H1 (cell line): ENCODE results near the gene EXD3. TPM values are rescaled to one million over a fixed set of nuclear protein-coding genes. Genes with fewer than 3 reads are reported as not detected.

Experiments
- CTCF ChIA-PET: fragments of 300-600 bp; sonication (Branson Sonifier 250); formaldehyde crosslinking; loops from one replicate; lab custom pipeline; 2021; ENCODE audit not compliant: partially characterized antibody; lab: Charles Lee
- POLR2A ChIA-PET: fragments of 300-600 bp; sonication (Branson Sonifier 250); formaldehyde crosslinking; loops from one replicate; lab custom pipeline; 2021; ENCODE audit warnings: inconsistent platforms; ENCODE audit not compliant: partially characterized antibody; lab: Charles Lee
- DNase-seq, 2 experiments: peaks; one replicate each; pipeline versions ENCODE4 v3.0.0 to v3.0.0-alpha.2; 2010 to 2022; ENCODE audit warnings: low spot score in 2 of 2, low read depth in 1 of 2, mixed read lengths in 1 of 2
- FAIRE-seq: peaks from 2 replicates; lab custom pipeline; 2011; peaks lifted over from hg19 to GRCh38; lab: Jason Lieb, UNC
- H2AFZ ChIP-seq: 2 replicates; pipeline ENCODE4 v1.8.1; 2012; ENCODE audit warnings: low read length, inconsistent platforms
- H2AK5ac ChIP-seq: 2 replicates; pipeline ENCODE4 v1.6.1; 2013; ENCODE audit warnings: low read depth, low read length
- H2BK120ac ChIP-seq: replicated peaks from 2 replicates; pipeline ENCODE3; 2013; ENCODE audit warnings: low read depth, low read length, inconsistent platforms
- H2BK12ac ChIP-seq: 2 replicates; pipeline ENCODE4 v1.6.1; 2013; ENCODE audit warnings: low read depth, low read length
- H2BK15ac ChIP-seq: 2 replicates; pipeline ENCODE4 v1.6.1; 2013; ENCODE audit warnings: low read length
- H2BK20ac ChIP-seq: 2 replicates; pipeline ENCODE4 v1.6.1; 2013; ENCODE audit warnings: low read length
- H2BK5ac ChIP-seq: 2 replicates; pipeline ENCODE4 v1.6.1; 2013; ENCODE audit warnings: low read depth, low read length
- H3K14ac ChIP-seq: 2 replicates; pipeline ENCODE4 v1.6.1; 2013; ENCODE audit warnings: inconsistent platforms; ENCODE audit not compliant: insufficient read length
- H3K18ac ChIP-seq: 2 replicates; pipeline ENCODE4 v1.6.1; 2013; ENCODE audit warnings: low read length; ENCODE audit errors: extremely low read depth
- H3K23ac ChIP-seq: 2 replicates; pipeline ENCODE4 v1.6.1; 2013; ENCODE audit warnings: inconsistent platforms; ENCODE audit not compliant: insufficient read length
- H3K23me2 ChIP-seq: 2 replicates; pipeline ENCODE4 v1.6.1; 2013; ENCODE audit warnings: low read depth, low read length
- H3K27ac ChIP-seq: 2 replicates; pipeline ENCODE4 v1.6.1; 2011; ENCODE audit warnings: low read depth, low read length, inconsistent platforms
- H3K27me3 ChIP-seq, 4 experiments: replicated peaks in 1 of 4; 1 replicate in 1 of 4; 2 replicates in 3 of 4; pipeline versions ENCODE4 v1.6.1 to v1.8.1; 2011 to 2013; ENCODE audit warnings: low read length in 3 of 4, mild to moderate bottlenecking in 3 of 4, inconsistent platforms in 2 of 4, mixed read lengths in 2 of 4, moderate library complexity in 1 of 4; ENCODE audit not compliant: control insufficient read depth in 3 of 4, insufficient read depth in 3 of 4; ENCODE audit errors: extremely low read depth in 1 of 4
- H3K36me3 ChIP-seq, 4 experiments: 2 replicates each; pipeline versions ENCODE4 v1.6.1 to v1.8.1; 2011 to 2013; ENCODE audit warnings: mild to moderate bottlenecking in 4 of 4, low read length in 3 of 4, moderate library complexity in 2 of 4, control low read depth in 1 of 4, inconsistent platforms in 1 of 4; ENCODE audit not compliant: insufficient read depth in 4 of 4, control insufficient read depth in 2 of 4
- H3K4ac ChIP-seq: replicated peaks from 2 replicates; pipeline ENCODE3; 2013; ENCODE audit warnings: low read length, low read depth, mixed read lengths, inconsistent platforms; ENCODE audit not compliant: insufficient read length
- H3K4me1 ChIP-seq, 4 experiments: replicated peaks in 1 of 4; 1 replicate in 1 of 4; 2 replicates in 3 of 4; pipeline versions ENCODE4 v1.6.1 to v1.8.1; 2011 to 2013; ENCODE audit warnings: low read length in 3 of 4, inconsistent platforms in 2 of 4, mixed read lengths in 1 of 4; ENCODE audit not compliant: insufficient read depth in 4 of 4, control insufficient read depth in 3 of 4
- H3K4me2 ChIP-seq, 2 experiments: 2 replicates each; pipeline versions ENCODE4 v1.6.1 to v1.8.1; 2011 to 2013; ENCODE audit warnings: low read depth in 2 of 2, low read length in 2 of 2, control low read depth in 1 of 2, inconsistent platforms in 1 of 2, mild to moderate bottlenecking in 1 of 2; ENCODE audit not compliant: insufficient read depth in 1 of 2
- H3K4me3 ChIP-seq, 4 experiments: fragments of 200-600, 300-600 bp in 1 of 4; sonication (generic), shearing (Covaris generic), sonication (Bioruptor Twin) in 1 of 4; 2 replicates each; pipeline versions ENCODE4 v1.5.1 to v1.8.1; 2011 to 2016; ENCODE audit warnings: low read length in 4 of 4, low read depth in 3 of 4, control low read depth in 2 of 4, inconsistent platforms in 2 of 4, mild to moderate bottlenecking in 2 of 4, mixed read lengths in 1 of 4, moderate library complexity in 1 of 4; ENCODE audit not compliant: insufficient read depth in 2 of 4; ENCODE audit errors: extremely low read depth in 1 of 4
- H3K56ac ChIP-seq: replicated peaks from 2 replicates; pipeline ENCODE3; 2013; ENCODE audit warnings: low read depth, mild to moderate bottlenecking, mixed read lengths, low read length, inconsistent platforms; ENCODE audit not compliant: insufficient read length
- H3K79me1 ChIP-seq: 2 replicates; pipeline ENCODE4 v1.6.1; 2013; ENCODE audit warnings: low read depth, low read length, control low read depth
- H3K79me2 ChIP-seq, 2 experiments: 2 replicates each; pipeline versions ENCODE4 v1.6.1 to v1.8.1; 2012 to 2013; ENCODE audit warnings: low read length in 2 of 2, mild to moderate bottlenecking in 2 of 2, inconsistent platforms in 1 of 2; ENCODE audit not compliant: insufficient read depth in 2 of 2, control insufficient read depth in 1 of 2
- H3K9ac ChIP-seq, 4 experiments: replicated peaks in 1 of 4; 1 replicate in 1 of 4; 2 replicates in 3 of 4; pipeline versions ENCODE4 v1.6.1 to v1.8.1; 2011 to 2013; ENCODE audit warnings: low read depth in 3 of 4, low read length in 3 of 4, control low read depth in 2 of 4, mild to moderate bottlenecking in 2 of 4, moderate library complexity in 2 of 4, inconsistent platforms in 1 of 4; ENCODE audit errors: extremely low read depth in 1 of 4
- H3K9me3 ChIP-seq, 2 experiments: 2 replicates each; pipeline versions ENCODE4 v1.6.1 to v1.8.1; 2012 to 2013; ENCODE audit warnings: mild to moderate bottlenecking in 2 of 2, moderate library complexity in 2 of 2, control low read depth in 1 of 2, inconsistent platforms in 1 of 2, low read depth in 1 of 2, low read length in 1 of 2, mixed read lengths in 1 of 2; ENCODE audit not compliant: insufficient read depth in 2 of 2
- H4K20me1 ChIP-seq, 2 experiments: replicated peaks in 1 of 2; 2 replicates each; pipeline versions ENCODE3 to v1.8.1; 2011 to 2013; ENCODE audit warnings: inconsistent platforms in 2 of 2, low read length in 2 of 2, mild to moderate bottlenecking in 1 of 2; ENCODE audit not compliant: insufficient read depth in 2 of 2, control insufficient read depth in 1 of 2
- H4K5ac ChIP-seq: 2 replicates; pipeline ENCODE4 v1.6.1; 2013; ENCODE audit warnings: low read length, low read depth, mixed read lengths, inconsistent platforms; ENCODE audit not compliant: insufficient read length
- H4K8ac ChIP-seq: 2 replicates; pipeline ENCODE4 v1.8.0; 2013; ENCODE audit warnings: mild to moderate bottlenecking, moderate library complexity, low read length, inconsistent platforms; ENCODE audit not compliant: insufficient read depth; ENCODE audit errors: extremely low read depth
- H4K91ac ChIP-seq: replicated peaks from 2 replicates; pipeline ENCODE3; 2013; ENCODE audit warnings: low read length, mixed read lengths, inconsistent platforms; ENCODE audit not compliant: insufficient read length
- CEBPB ChIP-seq: IDR thresholded peaks from 2 replicates; pipeline ENCODE4 v1.6.1; 2012; ENCODE audit warnings: low read depth, low read length
- EZH2 ChIP-seq: fragments of 200-600 bp; sonication (generic); IDR thresholded peaks from 2 replicates; pipeline ENCODE4 v1.7.1; 2012; ENCODE audit warnings: low read depth, mild to moderate bottlenecking, moderate library complexity, low read length, inconsistent platforms; ENCODE audit not compliant: severe bottlenecking
- JUN ChIP-seq: IDR thresholded peaks from 2 replicates; pipeline ENCODE4 v1.6.1; 2011; ENCODE audit warnings: low read depth, mild to moderate bottlenecking, improper control_type of control experiment, low read length
- KDM1A ChIP-seq: fragments of 200-600, 300-600 bp; sonication (generic); IDR thresholded peaks from 2 replicates; pipeline ENCODE4 v1.7.1; 2016; ENCODE audit warnings: mild to moderate bottlenecking, low read length, borderline replicate concordance
- KDM5A ChIP-seq: fragments of 200-600 bp; IDR thresholded peaks from 2 replicates; pipeline ENCODE4 v1.7.1; 2012; ENCODE audit warnings: mild to moderate bottlenecking, low read length, inconsistent platforms, mixed read lengths
- MAFK ChIP-seq: IDR thresholded peaks from 2 replicates; pipeline ENCODE4 v1.6.1; 2012; ENCODE audit warnings: low read depth, mild to moderate bottlenecking, improper control_type of control experiment, low read length
- PHF8 ChIP-seq: fragments of 200-600 bp; sonication (generic); conservative IDR thresholded peaks from 2 replicates; pipeline ENCODE4 v1.7.1; 2012; ENCODE audit warnings: low read depth, mild to moderate bottlenecking, inconsistent platforms, low read length, moderate library complexity
- SIN3A ChIP-seq, 2 experiments: IDR thresholded peaks in 1 of 2; conservative IDR thresholded peaks in 1 of 2; 2 replicates each; pipeline ENCODE4 v1.6.1; 2011 to 2012; ENCODE audit warnings: low read length in 2 of 2, improper control_type of control experiment in 1 of 2, low read depth in 1 of 2, mild to moderate bottlenecking in 1 of 2
- SUZ12 ChIP-seq: fragments of 200-600 bp; sonication (generic); IDR thresholded peaks from 2 replicates; pipeline ENCODE4 v1.6.1; 2012; ENCODE audit warnings: mild to moderate bottlenecking, inconsistent platforms, low read length, moderate library complexity, mixed read lengths
- TAF1 ChIP-seq: IDR thresholded peaks from 2 replicates; pipeline ENCODE4 v1.6.1; 2011; ENCODE audit warnings: mild to moderate bottlenecking, low read depth, low read length
- WGBS, 2 experiments: shearing (Covaris generic) in 1 of 2; methylation state at CpG; one replicate each; pipeline versions ENCODE4 v1.1.6 to v1.1.7; 2013 to 2015; ENCODE audit warnings: low lambda C conversion rate in 2 of 2, mixed read lengths in 2 of 2, inconsistent platforms in 1 of 2, low coverage in 1 of 2, missing lambda C conversion rate in 1 of 2; ENCODE audit not compliant: insufficient replicate concordance in 2 of 2, insufficient coverage in 1 of 2, insufficient read length in 1 of 2; ENCODE audit errors: extremely low coverage in 1 of 2, missing lambda C conversion rate in 1 of 2; 5-methylcytosine and 5-hydroxymethylcytosine counted together
- polyA plus RNA-seq, 7 experiments: library from polyadenylated mRNA; depleted of rRNA in 3 of 7; stranded (reverse) in 5 of 7; unstranded in 2 of 7; fragments of >200 nt in 5 of 7; fragments of 200-250 nt in 2 of 7; gene quantifications; 1 replicate in 5 of 7; 2 replicates in 1 of 7; 4 replicates in 1 of 7; pipeline versions ENCODE4 v1.2.1 to v1.2.3, GENCODE V29; 2011 to 2013; ENCODE audit warnings: missing spikeins in 2 of 7, mixed read lengths in 2 of 7
- total RNA-seq: library from RNA; stranded (reverse); fragmentation: NEBNext Ultra II Directional; extraction: Animal tissue kit (Norgen Biotek cat#: 25700); gene quantifications from 2 replicates; pipeline ENCODE4 v1.2.1, GENCODE V29; 2021
- TF ChIP-seq, protein P1 (sequence below): IDR thresholded peaks from 2 replicates; pipeline ENCODE4 v1.6.1; 2012; ENCODE audit warnings: inconsistent platforms

EXD3 gene
- total and polyA plus RNA-seq, 2 of the 8 experiments (the other 6 are each of a cell fraction or from before 2014, with no cell fraction given): 7.2 to 9.4 TPM

DNA sequence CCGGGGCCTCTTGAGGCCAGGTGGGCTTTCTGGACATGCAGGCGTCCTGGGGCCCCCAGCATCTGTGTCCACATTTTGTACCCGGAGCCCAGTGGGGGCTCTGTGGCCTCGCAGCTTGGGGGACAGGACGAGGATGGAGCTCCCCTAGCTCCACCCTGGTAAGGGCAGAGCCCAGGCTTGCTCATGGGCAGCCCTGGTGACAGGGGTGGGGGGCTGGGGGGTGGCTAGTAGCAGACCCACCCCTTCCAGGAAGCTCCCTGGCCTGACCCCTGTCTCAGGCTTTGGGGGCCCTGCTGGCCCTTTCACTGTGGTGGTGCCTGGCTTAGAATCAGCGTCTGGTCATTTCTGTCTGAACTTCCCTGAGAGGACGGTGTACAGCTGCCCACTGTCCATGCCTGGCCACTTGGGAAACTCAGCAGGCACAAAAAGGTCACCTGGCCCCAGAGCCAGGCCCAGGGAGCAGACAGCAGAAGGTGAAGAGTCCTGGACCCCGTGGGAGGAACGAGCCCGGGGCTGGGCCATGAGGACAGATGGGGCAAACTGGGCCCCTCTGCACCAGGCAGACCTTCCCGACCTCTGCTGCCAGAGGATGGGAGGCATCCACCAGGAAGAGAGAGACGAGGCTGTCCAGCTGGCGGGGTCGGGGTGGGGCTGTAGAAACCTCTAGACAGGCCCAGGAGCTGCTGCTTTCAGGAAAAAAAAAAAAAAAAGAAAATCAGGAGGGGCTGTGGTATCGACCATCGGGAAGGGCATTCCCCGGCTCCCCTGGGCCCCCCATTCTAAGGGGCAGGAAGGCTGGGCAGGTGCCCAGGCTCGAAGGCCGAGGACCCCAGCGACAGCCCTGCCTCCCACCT lies 52.8 kb downstream of the EXD3 start:
- DNase-seq: peak in 1 of 2 experiments; percentile 41
- TF ChIP-seq SIN3A (conservative IDR thresholded peaks at IDR 0.05 in 1 of 2, IDR thresholded peaks at IDR 0.05 in 1 of 2; ENCODE audit: low read depth in 1 of 2, low read length in 2 of 2): no peak
- no peak for TF ChIP-seq KDM1A
- no peak for TF ChIP-seq CEBPB
- no peak for TF ChIP-seq SUZ12
- no peak for TF ChIP-seq MAFK
- TF ChIP-seq KDM5A: no peak
- TF ChIP-seq JUN: no peak
- TF ChIP-seq PHF8: no peak
- TF ChIP-seq, protein P1, sequence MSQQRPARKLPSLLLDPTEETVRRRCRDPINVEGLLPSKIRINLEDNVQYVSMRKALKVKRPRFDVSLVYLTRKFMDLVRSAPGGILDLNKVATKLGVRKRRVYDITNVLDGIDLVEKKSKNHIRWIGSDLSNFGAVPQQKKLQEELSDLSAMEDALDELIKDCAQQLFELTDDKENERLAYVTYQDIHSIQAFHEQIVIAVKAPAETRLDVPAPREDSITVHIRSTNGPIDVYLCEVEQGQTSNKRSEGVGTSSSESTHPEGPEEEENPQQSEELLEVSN: no peak
- no peak for TF ChIP-seq TAF1
- TF ChIP-seq EZH2: no peak

More for the DNA sequence above, 52.8 kb downstream of the EXD3 start:
- H3K27ac ChIP-seq: no peak overlapping the region
- no peaks in the 10 kb centered on the region for H3K79me2 ChIP-seq
- H3K14ac ChIP-seq: no peak overlapping the region
- H3K23ac ChIP-seq: no peak overlapping the region
- CTCF ChIA-PET: interaction anchor here (3.1 kb wide), 1 partner anchor 13 kb away, joined by 9 read pairs; no protein-coding TSS in a partner anchor
- POLR2A ChIA-PET: no interaction called here
- peaks cover 0 to 7% of the 10 kb centered on the region in 2 experiments for H4K20me1 ChIP-seq
- H2AK5ac ChIP-seq: no peak overlapping the region
- H3K79me1 ChIP-seq: no peaks in the 10 kb centered on the region
- H2BK5ac ChIP-seq: no peak overlapping the region
- H4K5ac ChIP-seq: no peak overlapping the region
- no peak for FAIRE-seq
- H3K4me2 ChIP-seq: no peak overlapping the region
- H3K36me3 ChIP-seq: no peaks in the 10 kb centered on the region; a peak in 1 of 8 replicates
- H3K56ac ChIP-seq: no peak overlapping the region
- H2BK20ac ChIP-seq: no peak overlapping the region
- peaks cover 4% of the 10 kb centered on the region; the same call in 1 of the 2 replicates for H3K23me2 ChIP-seq
- H3K4me3 ChIP-seq: no peak overlapping the region
- no peak overlapping the region for H3K18ac ChIP-seq
- H2AFZ ChIP-seq: no peak overlapping the region
- H2BK15ac ChIP-seq: no peak overlapping the region
- H3K27me3 ChIP-seq: no peaks in the 10 kb centered on the region
- H3K4me1 ChIP-seq: no peaks in the 10 kb centered on the region; a peak in 2 of 7 replicates
- H2BK120ac ChIP-seq: no peak overlapping the region
- H4K91ac ChIP-seq: peak overlapping the region; percentile 54
- no peak overlapping the region for H3K4ac ChIP-seq
- no peak overlapping the region for H2BK12ac ChIP-seq
- H4K8ac ChIP-seq: peak overlapping the region; percentile 47; the same call in 1 of the 2 replicates
- WGBS, 2 experiments: 82% methylated on average over 20 of the region's 20 CpGs; no CpG with 5 or more reads in 1 of the 2 experiments
- H3K9me3 ChIP-seq: no peaks in the 10 kb centered on the region; a peak in 1 of 4 replicates
- no peak overlapping the region for H3K9ac ChIP-seq
